ENCODE data around the gene DGKH. TPM values are rescaled to one million over a fixed set of nuclear protein-coding genes. Genes with fewer than 3 reads are reported as not detected.

The DGKH gene
- total and polyA plus RNA-seq, 2 donors (not counting 1 experiment from before 2014, with no cell fraction given) = 6.1 to 7.9 TPM

GRCh38 chr13:42247883-42248282 lies 199.4 kb downstream of the DGKH start:
- Histone ChIP-seq H3K4me3 (replicated peaks in 1 of 4; ENCODE audit: control extremely low read depth in 1 of 4, insufficient read depth in 1 of 4, low read depth in 3 of 4, low read length in 4 of 4) (no peak overlapping the region), H3K4me2 (ENCODE audit: extremely low read depth, insufficient read depth, low read length) (no peak overlapping the region), H2AFZ (ENCODE audit: low read length) (no peak overlapping the region), H3K79me2 (ENCODE audit: control insufficient read depth, insufficient read depth, low read length) (no peaks in the 10 kb centered on the region), H3K9ac (ENCODE audit: insufficient read depth, low read length) (no peak overlapping the region), H4K20me1 (ENCODE audit: control insufficient read depth, extremely low read depth, insufficient read depth, low read length) (no peaks in the 10 kb centered on the region), H3K36me3 (ENCODE audit: control insufficient read depth, insufficient read depth, low read length) (no peaks in the 10 kb centered on the region), H3K27ac (ENCODE audit: insufficient read depth, low read length) (no peak overlapping the region), H3K9me3 (ENCODE audit: control insufficient read depth, insufficient read depth, low read depth, low read length) (no peaks in the 10 kb centered on the region), H3K4me1 (ENCODE audit: control insufficient read depth, extremely low read depth, insufficient read depth, low read length) (no peaks in the 10 kb centered on the region), H3K27me3 (ENCODE audit: control insufficient read depth, insufficient read depth, low read length) (no peaks in the 10 kb centered on the region)
- TF ChIP-seq, protein P1, sequence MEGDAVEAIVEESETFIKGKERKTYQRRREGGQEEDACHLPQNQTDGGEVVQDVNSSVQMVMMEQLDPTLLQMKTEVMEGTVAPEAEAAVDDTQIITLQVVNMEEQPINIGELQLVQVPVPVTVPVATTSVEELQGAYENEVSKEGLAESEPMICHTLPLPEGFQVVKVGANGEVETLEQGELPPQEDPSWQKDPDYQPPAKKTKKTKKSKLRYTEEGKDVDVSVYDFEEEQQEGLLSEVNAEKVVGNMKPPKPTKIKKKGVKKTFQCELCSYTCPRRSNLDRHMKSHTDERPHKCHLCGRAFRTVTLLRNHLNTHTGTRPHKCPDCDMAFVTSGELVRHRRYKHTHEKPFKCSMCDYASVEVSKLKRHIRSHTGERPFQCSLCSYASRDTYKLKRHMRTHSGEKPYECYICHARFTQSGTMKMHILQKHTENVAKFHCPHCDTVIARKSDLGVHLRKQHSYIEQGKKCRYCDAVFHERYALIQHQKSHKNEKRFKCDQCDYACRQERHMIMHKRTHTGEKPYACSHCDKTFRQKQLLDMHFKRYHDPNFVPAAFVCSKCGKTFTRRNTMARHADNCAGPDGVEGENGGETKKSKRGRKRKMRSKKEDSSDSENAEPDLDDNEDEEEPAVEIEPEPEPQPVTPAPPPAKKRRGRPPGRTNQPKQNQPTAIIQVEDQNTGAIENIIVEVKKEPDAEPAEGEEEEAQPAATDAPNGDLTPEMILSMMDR (conservative IDR thresholded peaks at IDR 0.05 in 1 of 2, IDR thresholded peaks at IDR 0.05 in 1 of 2; ENCODE audit: low read depth in 1 of 2, low read length in 2 of 2) = no peak
- TF ChIP-seq EZH2 (IDR thresholded peaks at IDR 0.05; ENCODE audit: low read length, missing control alignments) = no peak
- no peak for DNase-seq (ENCODE audit: low read depth in 2 of 2)

DNA sequence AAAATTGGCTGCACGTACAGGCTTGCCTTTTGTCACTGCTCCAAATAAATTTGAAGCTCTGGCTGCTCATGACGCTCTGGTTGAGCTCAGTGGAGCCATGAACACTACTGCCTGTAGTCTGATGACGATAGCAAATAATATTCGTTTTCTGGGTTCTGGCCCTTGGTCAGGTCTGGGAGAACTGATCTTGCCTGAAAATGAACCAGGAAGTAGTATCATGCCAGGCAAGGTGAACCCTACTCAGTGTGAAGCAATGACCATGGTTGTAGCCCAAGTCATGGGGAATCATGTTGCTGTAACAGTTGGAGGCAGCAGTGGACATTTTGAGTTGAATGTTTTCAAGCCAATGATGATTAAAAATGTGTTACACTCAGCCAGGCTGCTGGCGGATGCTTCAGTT lies 207.4 kb downstream of the DGKH start:
- H3K27ac ChIP-seq (ENCODE audit: insufficient read depth, low read length) = no peak overlapping the region
- no peaks in the 10 kb centered on the region for H3K79me2 ChIP-seq (ENCODE audit: control insufficient read depth, insufficient read depth, low read length)
- no peak for TF ChIP-seq EZH2 (IDR thresholded peaks at IDR 0.05; ENCODE audit: low read length, missing control alignments)
- TF ChIP-seq, protein P1 (conservative IDR thresholded peaks at IDR 0.05 in 1 of 2, IDR thresholded peaks at IDR 0.05 in 1 of 2; ENCODE audit: low read depth in 1 of 2, low read length in 2 of 2) = no peak
- H3K4me2 ChIP-seq (ENCODE audit: extremely low read depth, insufficient read depth, low read length) = no peak overlapping the region
- H3K9me3 ChIP-seq (ENCODE audit: control insufficient read depth, insufficient read depth, low read depth, low read length) = no peaks in the 10 kb centered on the region
- DNase-seq (ENCODE audit: low read depth in 2 of 2) = no peak
- H3K9ac ChIP-seq (ENCODE audit: insufficient read depth, low read length) = no peak overlapping the region
- H4K20me1 ChIP-seq (ENCODE audit: control insufficient read depth, extremely low read depth, insufficient read depth, low read length) = no peaks in the 10 kb centered on the region
- H3K4me3 ChIP-seq (replicated peaks in 1 of 4; ENCODE audit: control extremely low read depth in 1 of 4, insufficient read depth in 1 of 4, low read depth in 3 of 4, low read length in 4 of 4) = no peak overlapping the region
- H3K36me3 ChIP-seq (ENCODE audit: control insufficient read depth, insufficient read depth, low read length) = no peaks in the 10 kb centered on the region
- H3K4me1 ChIP-seq (ENCODE audit: control insufficient read depth, extremely low read depth, insufficient read depth, low read length) = no peaks in the 10 kb centered on the region
- no peaks in the 10 kb centered on the region for H3K27me3 ChIP-seq (ENCODE audit: control insufficient read depth, insufficient read depth, low read length)
- H2AFZ ChIP-seq (ENCODE audit: low read length) = peak overlapping the region; percentile 67

DNA sequence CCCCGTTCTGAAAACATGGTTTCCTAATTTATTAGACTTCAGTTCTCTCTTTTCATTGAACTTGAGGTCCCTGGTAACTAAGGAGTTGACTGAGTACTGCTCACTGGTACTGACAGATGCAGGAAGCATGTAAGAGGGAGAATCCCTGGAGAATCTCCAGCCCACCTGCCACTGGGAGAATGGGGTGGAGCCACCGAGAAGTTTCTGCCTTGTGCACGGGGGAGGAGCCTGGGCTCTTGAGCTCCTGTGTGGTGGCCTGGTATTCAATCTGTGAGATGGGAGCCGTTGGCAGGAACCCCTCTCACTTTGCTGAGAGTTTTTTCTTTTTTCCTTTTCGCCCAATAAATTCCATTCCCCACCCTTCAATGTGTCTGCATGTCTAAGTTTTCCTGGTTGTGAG lies 210.3 kb downstream of the DGKH start:
- TF ChIP-seq EZH2 (IDR thresholded peaks at IDR 0.05; ENCODE audit: low read length, missing control alignments) = no peak
- TF ChIP-seq, protein P1 (conservative IDR thresholded peaks at IDR 0.05 in 1 of 2, IDR thresholded peaks at IDR 0.05 in 1 of 2; ENCODE audit: low read depth in 1 of 2, low read length in 2 of 2) = no peak
- H3K4me3 ChIP-seq (replicated peaks in 1 of 4; ENCODE audit: control extremely low read depth in 1 of 4, insufficient read depth in 1 of 4, low read depth in 3 of 4, low read length in 4 of 4) = no peak overlapping the region
- H3K27me3 ChIP-seq (ENCODE audit: control insufficient read depth, insufficient read depth, low read length) = no peaks in the 10 kb centered on the region
- H4K20me1 ChIP-seq (ENCODE audit: control insufficient read depth, extremely low read depth, insufficient read depth, low read length) = no peaks in the 10 kb centered on the region
- H3K4me1 ChIP-seq (ENCODE audit: control insufficient read depth, extremely low read depth, insufficient read depth, low read length) = no peaks in the 10 kb centered on the region
- H3K79me2 ChIP-seq (ENCODE audit: control insufficient read depth, insufficient read depth, low read length) = no peaks in the 10 kb centered on the region
- H3K9ac ChIP-seq (ENCODE audit: insufficient read depth, low read length) = no peak overlapping the region
- no peak overlapping the region for H3K27ac ChIP-seq (ENCODE audit: insufficient read depth, low read length)
- H3K9me3 ChIP-seq (ENCODE audit: control insufficient read depth, insufficient read depth, low read depth, low read length) = no peaks in the 10 kb centered on the region
- no peaks in the 10 kb centered on the region for H3K36me3 ChIP-seq (ENCODE audit: control insufficient read depth, insufficient read depth, low read length)
- DNase-seq (ENCODE audit: low read depth in 2 of 2) = no peak
- H3K4me2 ChIP-seq (ENCODE audit: extremely low read depth, insufficient read depth, low read length) = no peak overlapping the region
- no peak overlapping the region for H2AFZ ChIP-seq (ENCODE audit: low read length)

Measured in fibroblast of lung (primary cell).